SK-N-SH treated with all-trans-retinoic acid at 6 μM for 48 hours (cell line): Measurements from ENCODE around the gene ILKAP.

Experiments
- ATAC-seq: fragments of 200-7000 bp; cut with Tn5 transposase; 3 replicates; pipeline ENCODE4 v1.9.1; 2020; ENCODE audit warnings: mild to moderate bottlenecking, moderate library complexity
- ARNTL ChIP-seq: fragments of 450-650 bp; formaldehyde crosslinking; IDR thresholded peaks from 2 replicates; pipeline ENCODE4 v1.5.0; 2020; ENCODE audit warnings: low read depth, mild to moderate bottlenecking, moderate library complexity, borderline replicate concordance
- BACH2 ChIP-seq: fragments of 250-450 bp; sonication (Bioruptor Pico); IDR thresholded peaks from 2 replicates; pipeline ENCODE4 v1.9.0; 2021; ENCODE audit warnings: mild to moderate bottlenecking, borderline replicate concordance
- CSDC2 ChIP-seq: fragments of 250-450 bp; sonication (Bioruptor Pico); IDR thresholded peaks from 2 replicates; pipeline ENCODE4 v1.5.0; 2020; ENCODE audit warnings: mild to moderate bottlenecking, moderate library complexity
- ESRRG ChIP-seq: fragments of 250-450 bp; sonication (Bioruptor Pico); IDR thresholded peaks from 2 replicates; pipeline ENCODE4 v1.6.1; 2021; ENCODE audit warnings: mild to moderate bottlenecking
- GLIS3 ChIP-seq: fragments of 250-450 bp; sonication (Bioruptor Pico); IDR thresholded peaks from 2 replicates; pipeline ENCODE4 v1.5.0; 2020; ENCODE audit warnings: mild to moderate bottlenecking, moderate library complexity
- ISL1 ChIP-seq: fragments of 250-450 bp; sonication (Bioruptor Pico); IDR thresholded peaks from 2 replicates; pipeline ENCODE4 v2.1.2; 2022; ENCODE audit warnings: mild to moderate bottlenecking, moderate library complexity
- OSR1 ChIP-seq: fragments of 250-450 bp; sonication (Bioruptor Pico); IDR thresholded peaks from 2 replicates; pipeline ENCODE4 v1.8.0; 2022; ENCODE audit warnings: moderate library complexity, mild to moderate bottlenecking, inconsistent platforms
- PPARA ChIP-seq: fragments of 250-450 bp; sonication (Bioruptor Pico); IDR thresholded peaks from 2 replicates; pipeline ENCODE4 v1.5.0; 2020; ENCODE audit warnings: mild to moderate bottlenecking, borderline replicate concordance
- RARB ChIP-seq: fragments of 250-450 bp; sonication (Bioruptor Pico); IDR thresholded peaks from 2 replicates; pipeline ENCODE4 v1.8.0; 2021; ENCODE audit warnings: mild to moderate bottlenecking, moderate library complexity
- TCF4 ChIP-seq: fragments of 250-450 bp; sonication (Bioruptor Pico); IDR thresholded peaks from 2 replicates; pipeline ENCODE4 v1.8.0; 2021; ENCODE audit warnings: mild to moderate bottlenecking, moderate library complexity, borderline replicate concordance
- TOX ChIP-seq: fragments of 250-450 bp; sonication (Bioruptor Pico); IDR thresholded peaks from 2 replicates; pipeline ENCODE4 v1.8.0; 2021; ENCODE audit warnings: mild to moderate bottlenecking, moderate library complexity, borderline replicate concordance
- ZC3H10 ChIP-seq: fragments of 250-450 bp; sonication (Bioruptor Pico); IDR thresholded peaks from 2 replicates; pipeline ENCODE4 v1.5.1; 2021; ENCODE audit warnings: mild to moderate bottlenecking, moderate library complexity
- ZFP3 ChIP-seq: fragments of 250-450 bp; sonication (Bioruptor Pico); IDR thresholded peaks from 2 replicates; pipeline ENCODE4 v1.5.0; 2020; ENCODE audit warnings: mild to moderate bottlenecking, moderate library complexity
- ZFP30 ChIP-seq: fragments of 450-650 bp; formaldehyde crosslinking; IDR thresholded peaks from 2 replicates; pipeline ENCODE4 v1.5.0; 2022; ENCODE audit warnings: mild to moderate bottlenecking, moderate library complexity
- ZNF8 ChIP-seq: fragments of 450-650 bp; formaldehyde crosslinking; IDR thresholded peaks from 2 replicates; pipeline ENCODE4 v1.5.0; 2020; ENCODE audit warnings: mild to moderate bottlenecking, moderate library complexity
- TF ChIP-seq, protein P1 (sequence below): fragments of 250-450 bp; sonication (Bioruptor Pico); IDR thresholded peaks from 2 replicates; pipeline ENCODE4 v1.5.1; 2021; ENCODE audit warnings: mild to moderate bottlenecking, moderate library complexity
- TF ChIP-seq, protein P2 (sequence below): fragments of 250-450 bp; sonication (Bioruptor Pico); IDR thresholded peaks from 2 replicates; pipeline ENCODE4 v1.8.0; 2021; ENCODE audit warnings: low read depth, mild to moderate bottlenecking, moderate library complexity, borderline replicate concordance
- TF ChIP-seq, protein P3 (sequence below): fragments of 250-450 bp; sonication (Bioruptor Pico); IDR thresholded peaks from 2 replicates; pipeline ENCODE4 v1.5.0; 2020; ENCODE audit warnings: mild to moderate bottlenecking, moderate library complexity
- TF ChIP-seq, protein P4 (sequence below): fragments of 250-450 bp; sonication (Bioruptor Pico); IDR thresholded peaks from 2 replicates; pipeline ENCODE4 v1.5.1; 2020; ENCODE audit warnings: low read depth, mild to moderate bottlenecking, moderate library complexity

Gene ILKAP

DNA sequence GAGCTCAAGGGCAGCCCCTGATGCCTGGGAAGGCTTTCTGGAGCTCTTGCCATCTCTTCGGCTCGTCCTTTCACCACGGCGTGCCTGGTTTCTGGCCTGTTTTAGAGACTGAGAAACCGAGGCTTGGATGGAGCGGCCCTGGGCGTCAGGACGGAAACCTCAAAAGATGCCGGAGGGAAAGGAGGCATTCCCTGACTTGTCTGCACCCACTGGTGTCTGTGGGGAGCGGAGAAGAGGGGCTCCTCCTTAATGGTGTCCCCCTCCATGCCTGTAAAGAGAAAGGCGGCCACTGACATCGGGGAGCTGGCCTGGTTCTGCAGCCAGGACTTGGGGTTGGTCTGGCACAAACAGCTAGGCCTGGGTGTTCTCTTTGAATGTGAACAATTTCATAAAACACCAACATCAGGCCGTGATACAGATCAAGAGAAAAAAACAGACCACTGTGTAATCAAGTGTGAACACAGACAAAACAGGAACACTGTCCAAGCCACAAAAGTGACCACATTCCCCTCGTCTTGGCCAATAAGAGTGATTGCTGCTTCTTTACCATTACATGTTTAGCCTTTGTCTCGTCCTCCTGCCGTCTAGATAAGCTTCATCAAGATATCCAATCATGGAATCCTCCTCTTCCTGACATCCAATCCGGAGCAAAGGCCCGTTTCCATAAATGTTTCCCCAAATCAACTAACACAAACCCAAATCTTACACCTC, 633 bp upstream of the ILKAP start:
- no peak for TF ChIP-seq ZFP30 (CRISPR knock-in tag)
- no peak for TF ChIP-seq TOX (CRISPR knock-in tag)
- 0 out of 2 replicates have a peak, but pooled peaks have one; percentile 3 for TF ChIP-seq CSDC2
- TF ChIP-seq ESRRG (CRISPR knock-in tag) = no peak
- TF ChIP-seq ZFP3 = no peak
- no peak for TF ChIP-seq GLIS3 (CRISPR knock-in tag)
- TF ChIP-seq, all 23 proteins: peak for 1
- ATAC-seq = no peak; the same call in 2 of the 3 replicates

DNA sequence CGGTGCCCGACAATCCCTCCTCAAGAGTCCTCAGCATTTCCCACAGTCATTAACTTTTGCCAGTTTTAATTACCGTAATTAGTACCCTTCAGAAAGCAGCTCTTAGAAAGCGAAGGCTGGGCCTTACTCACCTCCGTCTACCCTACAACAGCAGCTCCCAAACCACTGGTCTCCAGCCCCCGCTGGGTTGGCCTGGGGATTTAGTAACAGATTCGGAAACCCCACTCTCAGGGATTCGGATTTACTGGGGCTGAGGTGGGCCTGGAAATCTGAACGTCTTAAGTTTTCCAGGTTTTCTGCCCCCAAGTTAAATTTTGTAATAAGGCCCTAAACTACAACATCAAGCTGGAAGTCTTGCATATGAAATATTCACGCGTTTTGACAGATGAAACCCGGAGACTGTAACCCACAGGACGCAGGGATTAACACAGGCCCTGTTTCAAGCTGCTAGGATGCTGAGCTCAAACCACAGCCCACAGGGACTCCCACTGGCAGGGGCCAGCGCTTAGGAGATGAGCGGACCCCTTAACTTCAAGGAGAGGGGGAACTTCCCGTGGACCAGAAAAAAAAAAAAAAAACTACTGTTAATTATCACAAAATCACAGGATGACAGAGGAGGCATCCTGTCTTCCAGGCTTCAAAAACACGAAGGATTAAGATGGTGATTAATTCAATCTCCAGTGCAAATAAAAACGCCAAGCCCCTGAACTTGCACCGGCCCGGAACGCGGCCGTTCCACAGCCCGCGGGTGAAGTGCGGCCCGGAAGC, 985 bp downstream of the ILKAP start:
- TF ChIP-seq, protein P1, sequence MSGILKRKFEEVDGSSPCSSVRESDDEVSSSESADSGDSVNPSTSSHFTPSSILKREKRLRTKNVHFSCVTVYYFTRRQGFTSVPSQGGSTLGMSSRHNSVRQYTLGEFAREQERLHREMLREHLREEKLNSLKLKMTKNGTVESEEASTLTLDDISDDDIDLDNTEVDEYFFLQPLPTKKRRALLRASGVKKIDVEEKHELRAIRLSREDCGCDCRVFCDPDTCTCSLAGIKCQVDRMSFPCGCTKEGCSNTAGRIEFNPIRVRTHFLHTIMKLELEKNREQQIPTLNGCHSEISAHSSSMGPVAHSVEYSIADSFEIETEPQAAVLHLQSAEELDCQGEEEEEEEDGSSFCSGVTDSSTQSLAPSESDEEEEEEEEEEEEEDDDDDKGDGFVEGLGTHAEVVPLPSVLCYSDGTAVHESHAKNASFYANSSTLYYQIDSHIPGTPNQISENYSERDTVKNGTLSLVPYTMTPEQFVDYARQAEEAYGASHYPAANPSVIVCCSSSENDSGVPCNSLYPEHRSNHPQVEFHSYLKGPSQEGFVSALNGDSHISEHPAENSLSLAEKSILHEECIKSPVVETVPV (CRISPR knock-in tag) = no peak
- TF ChIP-seq ISL1 (CRISPR knock-in tag) = no peak
- TF ChIP-seq, all 23 proteins: peak for 0
- ATAC-seq = peak; percentile 22; the same call in 2 of the 3 replicates

DNA sequence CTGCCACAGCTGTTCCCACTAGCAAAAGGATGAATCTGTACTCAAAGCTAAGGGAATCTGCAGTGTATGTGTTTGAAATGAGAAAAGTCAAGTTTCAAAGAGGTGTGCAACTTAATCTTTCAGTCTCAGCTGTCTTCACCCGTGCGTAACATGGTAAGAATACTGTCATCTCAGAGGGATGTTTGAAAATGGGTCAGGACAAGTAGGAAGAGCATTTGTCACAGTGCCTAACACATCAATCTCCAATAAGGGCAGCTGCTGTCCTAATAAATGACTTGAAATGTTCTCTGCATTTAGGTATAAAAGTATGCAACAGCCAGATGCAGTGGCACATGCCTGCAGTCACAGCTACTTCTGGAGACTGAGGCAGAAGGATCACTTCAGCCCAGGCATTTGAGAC, 13.1 kb downstream of the ILKAP start:
- TF ChIP-seq TOX (CRISPR knock-in tag) = no peak
- no peak for TF ChIP-seq ZC3H10 (CRISPR knock-in tag)
- no peak for TF ChIP-seq BACH2 (CRISPR knock-in tag)
- no peak for TF ChIP-seq ISL1 (CRISPR knock-in tag)
- no peak for TF ChIP-seq TCF4 (CRISPR knock-in tag)
- no peak for TF ChIP-seq ZNF8 (CRISPR knock-in tag)
- TF ChIP-seq, protein P2, sequence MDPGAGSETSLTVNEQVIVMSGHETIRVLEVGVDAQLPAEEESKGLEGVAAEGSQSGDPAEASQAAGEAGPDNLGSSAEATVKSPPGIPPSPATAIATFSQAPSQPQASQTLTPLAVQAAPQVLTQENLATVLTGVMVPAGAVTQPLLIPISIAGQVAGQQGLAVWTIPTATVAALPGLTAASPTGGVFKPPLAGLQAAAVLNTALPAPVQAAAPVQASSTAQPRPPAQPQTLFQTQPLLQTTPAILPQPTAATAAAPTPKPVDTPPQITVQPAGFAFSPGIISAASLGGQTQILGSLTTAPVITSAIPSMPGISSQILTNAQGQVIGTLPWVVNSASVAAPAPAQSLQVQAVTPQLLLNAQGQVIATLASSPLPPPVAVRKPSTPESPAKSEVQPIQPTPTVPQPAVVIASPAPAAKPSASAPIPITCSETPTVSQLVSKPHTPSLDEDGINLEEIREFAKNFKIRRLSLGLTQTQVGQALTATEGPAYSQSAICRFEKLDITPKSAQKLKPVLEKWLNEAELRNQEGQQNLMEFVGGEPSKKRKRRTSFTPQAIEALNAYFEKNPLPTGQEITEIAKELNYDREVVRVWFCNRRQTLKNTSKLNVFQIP = no peak
- no peak for TF ChIP-seq ESRRG (CRISPR knock-in tag)
- TF ChIP-seq GLIS3 (CRISPR knock-in tag) = no peak
- TF ChIP-seq CSDC2 = no peak
- TF ChIP-seq, protein P1 (CRISPR knock-in tag) = no peak
- no peak for TF ChIP-seq PPARA (CRISPR knock-in tag)
- TF ChIP-seq OSR1 = no peak
- no peak for TF ChIP-seq ARNTL
- TF ChIP-seq, protein P3, sequence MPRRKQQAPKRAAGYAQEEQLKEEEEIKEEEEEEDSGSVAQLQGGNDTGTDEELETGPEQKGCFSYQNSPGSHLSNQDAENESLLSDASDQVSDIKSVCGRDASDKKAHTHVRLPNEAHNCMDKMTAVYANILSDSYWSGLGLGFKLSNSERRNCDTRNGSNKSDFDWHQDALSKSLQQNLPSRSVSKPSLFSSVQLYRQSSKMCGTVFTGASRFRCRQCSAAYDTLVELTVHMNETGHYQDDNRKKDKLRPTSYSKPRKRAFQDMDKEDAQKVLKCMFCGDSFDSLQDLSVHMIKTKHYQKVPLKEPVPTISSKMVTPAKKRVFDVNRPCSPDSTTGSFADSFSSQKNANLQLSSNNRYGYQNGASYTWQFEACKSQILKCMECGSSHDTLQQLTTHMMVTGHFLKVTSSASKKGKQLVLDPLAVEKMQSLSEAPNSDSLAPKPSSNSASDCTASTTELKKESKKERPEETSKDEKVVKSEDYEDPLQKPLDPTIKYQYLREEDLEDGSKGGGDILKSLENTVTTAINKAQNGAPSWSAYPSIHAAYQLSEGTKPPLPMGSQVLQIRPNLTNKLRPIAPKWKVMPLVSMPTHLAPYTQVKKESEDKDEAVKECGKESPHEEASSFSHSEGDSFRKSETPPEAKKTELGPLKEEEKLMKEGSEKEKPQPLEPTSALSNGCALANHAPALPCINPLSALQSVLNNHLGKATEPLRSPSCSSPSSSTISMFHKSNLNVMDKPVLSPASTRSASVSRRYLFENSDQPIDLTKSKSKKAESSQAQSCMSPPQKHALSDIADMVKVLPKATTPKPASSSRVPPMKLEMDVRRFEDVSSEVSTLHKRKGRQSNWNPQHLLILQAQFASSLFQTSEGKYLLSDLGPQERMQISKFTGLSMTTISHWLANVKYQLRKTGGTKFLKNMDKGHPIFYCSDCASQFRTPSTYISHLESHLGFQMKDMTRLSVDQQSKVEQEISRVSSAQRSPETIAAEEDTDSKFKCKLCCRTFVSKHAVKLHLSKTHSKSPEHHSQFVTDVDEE (CRISPR knock-in tag) = no peak
- TF ChIP-seq ZFP3 = no peak
- TF ChIP-seq RARB = no peak
- TF ChIP-seq, protein P4, sequence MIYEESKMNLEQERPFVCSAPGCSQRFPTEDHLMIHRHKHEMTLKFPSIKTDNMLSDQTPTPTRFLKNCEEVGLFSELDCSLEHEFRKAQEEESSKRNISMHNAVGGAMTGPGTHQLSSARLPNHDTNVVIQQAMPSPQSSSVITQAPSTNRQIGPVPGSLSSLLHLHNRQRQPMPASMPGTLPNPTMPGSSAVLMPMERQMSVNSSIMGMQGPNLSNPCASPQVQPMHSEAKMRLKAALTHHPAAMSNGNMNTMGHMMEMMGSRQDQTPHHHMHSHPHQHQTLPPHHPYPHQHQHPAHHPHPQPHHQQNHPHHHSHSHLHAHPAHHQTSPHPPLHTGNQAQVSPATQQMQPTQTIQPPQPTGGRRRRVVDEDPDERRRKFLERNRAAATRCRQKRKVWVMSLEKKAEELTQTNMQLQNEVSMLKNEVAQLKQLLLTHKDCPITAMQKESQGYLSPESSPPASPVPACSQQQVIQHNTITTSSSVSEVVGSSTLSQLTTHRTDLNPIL (CRISPR knock-in tag) = no peak
- ATAC-seq = no peak
